ENCODE measurements around the gene TOP3A.

The TOP3A gene

DNA sequence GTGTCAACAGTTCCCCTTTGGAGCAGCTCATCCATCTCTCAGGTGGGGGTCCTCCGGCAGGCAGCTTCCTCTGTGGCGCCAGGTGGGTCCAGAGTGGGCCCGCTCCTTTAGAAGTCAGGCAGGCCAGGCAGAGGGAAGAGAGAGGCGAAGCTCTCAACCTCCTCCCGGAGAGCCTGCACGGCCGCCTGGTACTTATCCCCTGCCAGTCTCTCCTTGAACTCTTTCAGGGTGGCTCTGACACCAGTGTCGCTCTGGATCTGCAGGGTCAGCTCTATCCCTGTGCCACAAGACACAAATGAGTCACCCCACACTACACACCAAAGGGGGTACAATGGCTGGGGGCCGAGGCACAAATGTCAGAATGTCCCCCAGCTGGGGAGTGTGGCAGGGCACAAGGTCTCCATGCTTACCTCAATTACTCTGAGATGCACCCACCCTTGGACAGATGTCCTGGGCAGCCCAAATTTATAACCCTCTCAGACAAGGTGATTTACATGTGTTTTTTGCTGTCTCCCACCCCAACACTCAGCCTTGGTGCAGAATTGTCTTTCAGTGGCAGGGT lies 13.9 kb upstream of the TOP3A start:
- no peak overlapping the region for H3K4me3 ChIP-seq (ENCODE audit: low read depth, low read length)
- TF ChIP-seq, protein P1, sequence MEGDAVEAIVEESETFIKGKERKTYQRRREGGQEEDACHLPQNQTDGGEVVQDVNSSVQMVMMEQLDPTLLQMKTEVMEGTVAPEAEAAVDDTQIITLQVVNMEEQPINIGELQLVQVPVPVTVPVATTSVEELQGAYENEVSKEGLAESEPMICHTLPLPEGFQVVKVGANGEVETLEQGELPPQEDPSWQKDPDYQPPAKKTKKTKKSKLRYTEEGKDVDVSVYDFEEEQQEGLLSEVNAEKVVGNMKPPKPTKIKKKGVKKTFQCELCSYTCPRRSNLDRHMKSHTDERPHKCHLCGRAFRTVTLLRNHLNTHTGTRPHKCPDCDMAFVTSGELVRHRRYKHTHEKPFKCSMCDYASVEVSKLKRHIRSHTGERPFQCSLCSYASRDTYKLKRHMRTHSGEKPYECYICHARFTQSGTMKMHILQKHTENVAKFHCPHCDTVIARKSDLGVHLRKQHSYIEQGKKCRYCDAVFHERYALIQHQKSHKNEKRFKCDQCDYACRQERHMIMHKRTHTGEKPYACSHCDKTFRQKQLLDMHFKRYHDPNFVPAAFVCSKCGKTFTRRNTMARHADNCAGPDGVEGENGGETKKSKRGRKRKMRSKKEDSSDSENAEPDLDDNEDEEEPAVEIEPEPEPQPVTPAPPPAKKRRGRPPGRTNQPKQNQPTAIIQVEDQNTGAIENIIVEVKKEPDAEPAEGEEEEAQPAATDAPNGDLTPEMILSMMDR (IDR thresholded peaks at IDR 0.05; ENCODE audit: borderline replicate concordance, insufficient read depth, low read depth, low read length) = no peak

DNA sequence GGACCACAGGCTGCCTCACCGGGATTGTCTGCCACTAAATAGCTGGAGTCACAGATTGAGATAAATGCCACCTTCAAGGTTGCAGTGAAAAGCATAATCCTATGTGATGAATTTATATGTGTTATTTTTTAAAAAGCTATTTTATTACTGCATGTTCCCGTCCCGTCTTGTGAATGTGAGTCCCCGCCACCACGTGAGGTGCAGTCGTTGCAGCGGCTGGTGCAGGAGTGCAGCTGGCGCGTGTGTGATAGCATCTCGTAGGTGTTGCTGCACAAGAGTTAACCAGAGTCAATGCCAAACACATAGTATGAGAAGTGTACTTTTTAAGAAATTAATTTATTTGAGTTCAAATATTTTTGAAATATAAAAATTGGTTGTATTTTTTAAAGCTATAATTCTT lies 12.8 kb upstream of the TOP3A start:
- TF ChIP-seq, protein P1 (IDR thresholded peaks at IDR 0.05; ENCODE audit: borderline replicate concordance, insufficient read depth, low read depth, low read length) = no peak
- no peak overlapping the region for H3K4me3 ChIP-seq (ENCODE audit: low read depth, low read length)

DNA sequence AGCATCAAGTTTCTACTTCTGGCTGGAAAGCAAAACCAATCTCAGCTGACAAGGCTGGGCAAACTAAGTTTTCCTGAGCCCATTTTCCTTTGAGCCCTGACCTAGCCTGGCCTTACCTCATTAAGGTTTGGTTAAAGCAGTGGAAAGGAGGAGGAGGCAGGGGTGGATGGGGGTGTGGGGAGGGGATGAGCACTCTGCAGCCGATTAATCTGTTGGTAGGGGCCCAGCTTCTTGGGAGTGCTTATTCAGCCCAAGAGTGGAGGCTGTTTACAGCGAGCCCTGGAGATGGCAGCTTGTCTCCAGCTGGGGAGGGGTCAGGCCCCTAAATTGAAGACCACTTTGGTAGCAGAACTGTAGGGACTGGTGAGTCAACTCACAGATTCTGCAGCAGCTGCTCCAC lies 12.3 kb upstream of the TOP3A start:
- H3K4me3 ChIP-seq (ENCODE audit: low read depth, low read length) = no peak overlapping the region
- TF ChIP-seq, protein P1 (IDR thresholded peaks at IDR 0.05; ENCODE audit: borderline replicate concordance, insufficient read depth, low read depth, low read length) = no peak

DNA sequence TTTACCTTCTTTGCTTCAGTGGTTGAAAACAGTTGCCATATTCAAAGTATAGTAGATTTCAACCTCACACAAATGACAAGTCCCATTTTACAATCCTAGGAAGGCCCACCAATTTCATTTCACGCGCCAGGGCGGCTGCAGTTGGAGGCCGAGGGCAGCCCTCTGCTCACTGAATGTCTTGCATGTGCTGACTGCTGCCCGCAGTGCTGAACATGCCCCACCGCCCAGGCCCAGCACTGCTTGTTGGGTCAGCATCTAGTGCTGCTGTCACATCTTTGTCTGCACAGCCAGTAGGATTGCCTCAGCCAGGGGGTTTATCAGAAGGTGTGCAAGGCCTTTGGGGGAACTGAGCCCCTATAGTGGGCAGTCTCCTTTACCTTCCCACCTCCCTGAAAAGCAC lies 11.8 kb upstream of the TOP3A start:
- TF ChIP-seq, protein P1 (IDR thresholded peaks at IDR 0.05; ENCODE audit: borderline replicate concordance, insufficient read depth, low read depth, low read length) = no peak
- H3K4me3 ChIP-seq (ENCODE audit: low read depth, low read length) = no peak overlapping the region

DNA sequence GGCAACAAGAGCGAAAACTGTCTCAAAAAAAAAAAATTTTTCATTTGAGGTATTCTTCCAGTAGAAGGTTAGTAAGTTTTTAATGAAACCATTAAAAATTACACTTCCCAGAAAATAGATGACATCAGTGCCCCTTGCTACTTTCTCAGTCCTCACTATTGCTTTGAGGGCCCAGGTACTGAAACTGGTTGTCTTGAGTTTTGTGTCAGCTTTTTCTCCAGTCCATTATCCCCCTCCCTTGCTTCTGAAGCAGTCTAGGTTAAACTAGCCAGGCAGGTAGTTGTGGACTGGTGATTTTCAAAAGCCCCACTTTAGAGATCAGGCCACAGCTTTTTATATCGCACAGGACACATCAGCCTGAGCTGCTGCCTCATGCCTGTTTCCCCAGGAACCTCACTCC lies 11.2 kb upstream of the TOP3A start:
- no peak overlapping the region for H3K4me3 ChIP-seq (ENCODE audit: low read depth, low read length)
- TF ChIP-seq, protein P1 (IDR thresholded peaks at IDR 0.05; ENCODE audit: borderline replicate concordance, insufficient read depth, low read depth, low read length) = no peak

DNA sequence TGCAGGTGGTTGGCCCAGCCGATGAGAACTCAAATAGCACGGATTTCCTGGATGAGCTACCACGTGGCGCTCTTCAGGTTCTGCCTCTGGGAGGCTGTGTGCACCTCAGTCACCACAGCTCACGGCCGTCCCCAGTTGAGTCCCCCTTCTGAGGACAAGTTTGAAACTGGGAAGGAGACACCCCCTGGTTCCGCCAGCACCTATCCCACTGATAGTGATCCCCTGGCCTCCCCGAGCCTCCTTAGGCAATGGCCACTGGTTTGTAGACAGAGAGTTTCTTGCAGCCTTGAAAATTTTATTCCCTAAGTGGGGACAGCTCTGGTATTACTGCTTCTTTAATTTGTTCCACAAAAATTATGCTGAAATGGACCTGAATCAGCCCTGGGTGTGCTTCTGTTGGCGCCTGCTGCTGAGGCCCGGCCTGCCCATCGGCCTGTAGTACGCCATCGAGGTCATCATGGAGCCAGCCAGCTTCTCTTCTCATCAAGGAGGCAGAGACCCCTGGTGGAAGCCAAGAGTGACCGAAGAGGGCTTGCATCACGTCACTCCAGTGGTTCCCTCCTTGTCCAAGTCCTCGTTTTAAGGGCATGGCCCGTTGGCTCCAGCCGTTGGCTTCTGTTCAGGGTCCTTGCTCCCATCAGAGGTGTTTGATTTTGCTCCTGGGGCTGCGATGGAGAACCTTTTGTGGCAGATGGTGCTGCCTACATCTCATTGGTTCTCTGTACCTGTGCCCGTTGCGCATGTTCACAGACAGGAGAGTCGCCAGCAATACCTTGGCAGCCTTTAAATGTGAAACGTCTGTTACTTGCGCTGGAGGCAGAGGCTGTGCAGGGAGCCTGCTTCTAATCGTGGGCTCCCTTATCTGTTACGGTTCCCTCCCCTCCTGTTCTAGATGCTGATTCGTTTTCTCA lies 9.6 kb upstream of the TOP3A start:
- TF ChIP-seq, protein P1 (IDR thresholded peaks at IDR 0.05; ENCODE audit: borderline replicate concordance, insufficient read depth, low read depth, low read length) = no peak
- no peak overlapping the region for H3K4me3 ChIP-seq (ENCODE audit: low read depth, low read length)

All from GM12875 (cell line).